GM19025 (cell line): Measurements from ENCODE around the gene ZBTB7A.

Experiments used
- ATAC-seq: cut with Tn5 transposase; IDR thresholded peaks from one replicate; pipeline ENCODE4 v1.9.1; 2021; ENCODE audit warnings: mild to moderate bottlenecking, low read depth, moderate library complexity; ENCODE audit not compliant: unreplicated experiment

The ZBTB7A gene

DNA sequence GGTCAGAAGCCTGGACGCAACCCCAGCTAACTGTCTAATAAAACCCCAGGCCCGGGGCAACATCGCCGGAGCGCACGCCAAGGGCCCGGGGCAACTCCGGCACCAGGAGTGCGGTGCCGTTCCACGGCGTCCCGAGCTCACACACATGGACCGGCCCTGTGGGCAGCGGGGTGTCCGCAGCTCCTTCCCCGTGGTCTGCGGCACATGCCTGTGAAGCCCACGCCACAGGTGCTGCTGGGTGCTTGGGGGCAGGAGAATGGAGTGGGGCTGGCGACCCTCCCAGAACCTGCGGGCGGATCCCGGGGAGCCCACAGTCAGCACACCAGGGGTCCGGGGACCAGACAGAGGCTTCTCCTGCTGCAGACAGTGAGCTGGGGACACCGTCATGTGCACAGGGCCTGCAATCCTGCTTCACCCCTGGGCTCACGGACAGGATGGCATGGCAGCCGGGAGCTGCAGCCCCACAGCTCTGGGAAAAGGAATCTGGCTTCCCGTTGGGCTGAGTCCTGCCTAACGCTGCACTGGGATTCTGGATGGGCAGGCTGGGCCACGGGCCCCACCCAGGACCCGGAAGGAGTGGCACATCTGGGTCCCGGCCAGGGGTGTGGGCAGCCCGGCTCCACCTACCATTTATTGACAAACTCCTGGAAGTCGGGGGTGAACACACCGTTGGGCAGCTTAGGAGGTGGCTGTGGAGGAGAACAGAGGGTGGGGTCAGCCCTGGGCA lies 28.2 kb upstream of the ZBTB7A start:
- no peak for ATAC-seq

DNA sequence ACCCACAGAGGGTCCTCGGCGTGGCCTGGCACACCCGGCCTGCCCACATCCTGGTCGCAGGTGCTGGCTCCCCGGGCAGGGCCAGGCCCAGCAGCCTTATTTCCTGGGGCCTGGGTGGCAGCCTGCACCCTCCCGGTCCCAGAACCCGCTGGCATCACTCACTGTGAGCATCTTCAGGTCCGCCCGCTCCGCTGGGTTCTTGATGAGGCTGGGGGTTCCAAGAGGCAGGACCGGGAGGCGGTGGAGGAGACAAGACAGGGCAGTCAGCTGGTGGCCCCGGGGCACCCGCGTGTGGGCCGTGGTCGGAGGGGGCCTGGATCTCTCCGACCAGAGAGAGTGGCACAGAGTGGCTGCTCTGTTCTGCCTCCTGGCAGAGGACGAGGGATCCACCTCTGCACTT lies 27.6 kb upstream of the ZBTB7A start:
- no peak for ATAC-seq

DNA sequence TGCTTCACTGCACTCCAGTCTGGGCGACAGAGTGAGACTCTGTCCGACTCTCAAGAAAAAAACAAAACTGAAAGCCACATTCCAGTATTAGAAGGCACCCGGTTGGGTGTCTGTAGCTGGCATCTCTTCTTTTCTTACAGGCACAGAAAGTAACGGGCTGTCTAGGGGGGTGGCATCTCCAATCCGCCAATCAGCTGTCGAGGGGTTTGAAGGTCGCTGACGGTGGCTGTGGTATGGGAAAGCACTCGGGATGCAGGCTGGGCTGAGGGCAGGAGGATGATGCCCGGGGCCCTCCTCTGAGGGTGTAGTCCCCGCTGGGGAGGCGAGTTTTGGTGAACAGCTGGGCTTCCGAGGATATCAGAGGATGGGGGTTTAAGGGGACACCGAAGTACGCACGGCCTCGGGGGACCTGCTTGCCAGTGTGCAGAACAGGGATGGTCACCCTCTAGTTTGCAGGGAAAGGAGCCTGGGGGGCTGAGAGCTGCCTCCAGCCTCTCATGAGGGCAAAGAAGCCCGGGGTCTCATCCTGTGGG lies 27.0 kb upstream of the ZBTB7A start:
- no peak for ATAC-seq

DNA sequence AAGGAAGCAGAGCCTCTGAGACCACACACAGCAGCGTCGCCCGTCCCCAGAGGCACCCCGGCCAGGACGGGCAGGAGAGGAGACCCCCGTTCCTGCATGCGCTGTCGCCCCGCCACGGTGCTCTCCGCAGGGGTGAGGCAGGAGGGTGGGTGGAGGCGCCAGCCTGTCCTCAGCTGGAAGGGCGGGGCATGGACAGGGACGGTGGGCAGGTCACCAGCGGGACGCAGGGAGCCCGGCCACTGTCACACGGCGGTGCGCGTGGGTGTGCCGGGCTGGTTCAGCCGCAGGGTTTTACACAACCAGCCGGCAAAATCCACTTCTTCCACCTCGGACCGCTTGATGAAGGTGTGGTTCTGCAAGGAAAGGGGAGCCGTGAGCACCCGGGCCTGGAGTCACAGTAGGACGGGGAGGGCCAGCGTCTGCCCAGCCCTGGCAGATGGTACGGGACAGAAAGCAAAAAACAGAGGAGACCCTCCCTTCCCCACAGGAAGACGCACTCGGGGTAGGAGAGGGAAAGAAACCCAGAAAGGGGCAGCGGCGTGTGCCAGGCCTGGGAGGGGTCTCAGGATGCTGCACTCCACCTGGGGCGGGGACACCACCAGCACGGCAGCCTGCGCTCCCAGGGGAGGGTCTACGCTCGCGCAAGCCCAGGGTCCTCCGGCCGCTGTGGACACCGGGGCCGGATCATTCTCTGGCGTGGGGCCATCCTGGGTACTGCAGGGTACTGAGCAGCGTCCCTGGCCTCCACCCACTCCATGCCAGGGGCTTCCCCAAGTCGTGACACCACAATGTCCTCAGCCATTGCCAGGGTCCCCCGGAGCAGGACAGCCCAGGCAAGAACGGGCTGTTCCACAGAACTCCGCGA lies 23.9 kb upstream of the ZBTB7A start:
- no peak for ATAC-seq

DNA sequence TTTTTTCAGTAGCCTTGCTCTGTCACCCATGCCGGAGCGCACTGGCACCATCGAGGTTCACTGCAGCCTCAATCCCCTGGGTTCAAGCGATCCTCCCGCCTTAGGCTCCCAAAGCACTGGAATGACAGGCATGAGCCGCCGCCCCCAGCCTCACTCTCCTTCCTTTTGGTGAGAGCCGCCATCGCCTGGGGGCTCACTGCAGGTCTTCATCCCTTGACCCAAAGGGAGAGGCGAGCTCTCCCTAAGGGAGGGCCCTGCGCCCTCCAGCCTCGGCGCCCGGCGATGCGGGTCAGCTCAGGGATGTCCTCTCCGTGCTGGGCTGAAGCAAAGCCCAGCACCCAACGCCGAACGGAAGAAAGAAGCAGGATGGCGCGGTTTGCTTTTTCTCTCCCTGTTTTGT lies 23.2 kb upstream of the ZBTB7A start:
- no peak for ATAC-seq

DNA sequence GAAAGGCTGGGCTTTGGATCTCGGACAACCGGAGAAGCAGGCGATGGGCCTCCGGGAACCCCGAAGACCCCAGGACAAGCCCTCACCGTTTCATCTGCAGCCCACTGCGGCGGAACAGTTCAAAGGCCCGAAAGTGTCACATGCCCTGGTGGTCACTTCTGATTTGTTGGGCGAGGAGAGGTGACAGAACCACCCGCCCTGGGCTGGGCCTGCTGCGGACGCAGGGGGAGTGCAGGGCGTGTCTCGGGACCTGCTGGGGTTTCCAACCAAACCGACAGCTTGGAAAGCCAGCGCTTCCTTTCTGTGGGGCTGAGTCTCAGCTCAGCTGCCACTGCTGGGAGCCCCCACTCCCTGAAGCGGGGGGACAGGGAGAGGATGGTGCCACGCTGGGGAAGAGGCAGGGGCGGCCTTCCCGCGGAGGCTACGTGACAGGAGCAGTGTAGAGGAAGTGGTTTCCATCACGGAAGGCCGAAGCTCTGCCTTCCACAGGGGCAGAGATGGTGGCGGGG lies 22.8 kb upstream of the ZBTB7A start:
- ATAC-seq, result no peak

DNA sequence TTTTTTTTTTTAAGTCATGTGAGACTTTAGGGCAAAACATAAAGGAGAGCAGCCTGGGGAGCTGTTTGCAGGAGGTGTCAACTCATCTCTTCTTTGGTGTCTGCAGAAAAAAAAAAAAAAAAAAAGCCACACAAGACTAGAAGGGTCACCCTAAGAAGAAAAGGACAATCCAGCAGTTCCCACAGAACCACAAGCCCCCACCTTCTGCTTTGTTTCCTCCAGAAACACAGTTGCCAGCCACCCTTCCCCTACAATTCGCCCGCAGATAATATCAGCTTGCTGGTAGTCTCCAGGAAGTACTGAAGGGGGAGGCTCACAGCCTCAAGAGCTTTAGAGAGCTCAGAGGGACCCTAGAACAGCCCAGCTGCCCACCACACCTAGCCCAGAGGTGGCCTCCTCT lies 22.3 kb upstream of the ZBTB7A start:
- ATAC-seq, result no peak

DNA sequence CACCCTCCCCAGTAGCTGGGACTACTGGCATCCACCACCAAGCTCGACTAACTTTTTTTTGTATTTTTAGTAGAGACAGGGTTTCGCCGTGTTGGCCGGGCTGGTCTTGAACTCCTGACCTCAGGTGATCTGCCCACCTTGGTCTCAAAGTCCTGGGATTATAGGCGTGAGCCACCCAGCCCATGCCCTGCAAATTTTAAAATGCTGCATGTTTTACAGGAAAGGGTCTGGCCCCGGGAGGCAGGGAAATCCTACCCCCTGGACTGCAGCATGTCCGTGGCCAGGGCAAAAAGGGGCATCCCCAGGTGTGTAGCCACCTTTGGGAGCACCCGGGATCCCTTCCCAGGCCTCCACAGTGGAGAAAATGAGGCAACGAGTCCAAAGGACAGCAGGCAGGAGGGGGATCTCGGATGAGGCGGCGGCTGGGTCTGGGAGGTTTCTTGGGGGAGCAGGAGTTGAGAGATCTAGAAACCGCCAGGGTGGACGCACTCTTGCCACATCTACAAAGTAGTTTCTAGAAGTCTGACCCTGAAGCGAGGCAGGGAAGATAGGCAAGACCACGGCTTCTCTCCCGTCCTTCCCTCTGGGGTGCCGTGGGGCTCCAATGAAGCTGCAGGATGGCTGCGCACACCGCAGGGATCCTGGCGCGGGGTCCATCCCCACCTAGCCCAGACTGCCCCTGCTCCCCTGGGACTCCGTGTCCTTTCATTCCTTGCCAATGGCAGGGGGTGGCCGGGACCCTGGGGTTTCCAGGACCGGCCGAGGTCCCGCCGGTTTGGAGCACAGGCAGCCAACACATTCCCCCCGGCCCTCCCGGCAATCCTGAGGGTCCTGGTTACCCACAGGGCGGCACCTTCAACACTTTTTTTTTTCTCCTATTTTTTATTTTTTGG lies 21.3 kb upstream of the ZBTB7A start:
- no peak for ATAC-seq

DNA sequence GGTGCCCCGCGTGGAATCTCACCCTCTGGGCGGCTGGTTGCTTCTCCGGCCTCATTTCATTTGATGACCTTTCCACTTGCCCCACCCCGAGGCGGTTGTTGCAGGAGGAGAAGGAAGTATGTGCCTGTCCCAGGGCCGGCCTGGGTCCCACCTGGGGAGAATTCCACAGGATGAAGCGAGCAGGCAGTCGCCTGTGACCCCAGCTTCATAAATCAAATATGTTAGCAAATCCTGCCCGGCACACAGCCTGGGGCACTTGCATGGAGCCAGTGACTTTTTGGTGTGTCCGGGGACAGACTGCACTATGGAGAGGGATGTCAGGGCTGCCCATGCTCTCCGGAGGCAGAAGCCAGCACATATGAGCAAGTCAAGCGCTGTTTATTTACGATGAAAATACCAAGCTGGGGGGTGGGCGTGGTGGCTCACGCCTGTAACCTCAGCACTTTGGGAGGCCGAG lies 19.7 kb upstream of the ZBTB7A start:
- ATAC-seq, result no peak

DNA sequence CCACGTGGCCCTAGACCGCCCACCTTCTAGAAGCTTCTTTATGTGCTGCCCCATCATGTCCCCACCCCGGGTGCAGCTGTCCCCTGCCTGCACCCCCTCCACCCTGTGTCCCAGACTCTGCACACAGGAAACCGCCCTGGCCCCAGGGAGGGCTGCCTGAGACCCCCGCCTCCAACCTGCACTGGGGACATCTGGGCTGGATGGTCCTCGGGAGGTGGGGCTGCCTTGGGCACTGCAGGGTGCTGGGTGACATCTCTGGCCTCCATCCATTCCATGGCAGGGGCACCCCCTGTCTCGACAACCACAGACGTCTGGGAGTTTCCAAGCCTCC lies 17.8 kb upstream of the ZBTB7A start:
- no peak for ATAC-seq

DNA sequence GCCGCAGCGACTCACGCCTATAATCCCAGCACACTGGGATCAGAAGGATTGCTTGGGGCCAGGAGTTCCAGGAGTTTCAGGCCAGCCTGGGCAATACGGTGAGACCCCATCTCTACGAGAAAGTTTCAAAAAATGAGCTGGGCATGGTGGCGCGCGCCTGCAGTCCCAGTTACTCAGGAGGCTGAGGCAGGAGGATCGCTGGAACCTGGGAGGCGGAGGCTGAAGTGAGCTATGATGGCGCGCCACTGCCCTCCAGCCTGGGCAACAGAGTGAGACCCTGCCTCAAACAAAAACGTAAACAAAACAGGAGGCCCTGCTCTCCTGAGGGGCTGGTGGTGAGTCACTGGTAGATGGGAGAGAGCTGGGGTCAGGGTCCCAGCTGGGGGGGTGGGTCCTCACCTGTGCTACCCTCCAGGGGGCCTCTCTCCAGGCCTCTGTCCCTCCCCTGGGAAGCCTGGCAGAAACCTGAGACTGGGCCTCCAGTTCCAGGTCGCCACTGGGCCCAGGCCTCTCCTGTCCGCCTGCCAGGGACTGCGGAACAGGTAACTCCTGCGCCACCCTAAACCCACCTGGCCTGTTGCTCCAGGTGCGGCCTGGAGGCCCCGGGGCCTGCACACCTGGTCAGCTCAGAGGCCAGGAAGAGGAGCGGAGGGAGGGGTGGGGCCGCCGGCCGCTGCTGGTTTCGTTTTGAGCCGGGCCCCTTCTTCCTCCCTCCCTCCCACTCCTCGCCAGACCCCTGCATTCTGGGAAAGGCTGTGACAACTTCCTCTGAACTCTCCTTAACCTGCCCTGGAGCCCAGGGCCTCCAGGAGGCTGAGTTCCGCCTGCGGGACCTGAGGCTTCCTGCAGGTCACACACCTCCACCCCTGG lies 17.2 kb upstream of the ZBTB7A start:
- no peak for ATAC-seq

DNA sequence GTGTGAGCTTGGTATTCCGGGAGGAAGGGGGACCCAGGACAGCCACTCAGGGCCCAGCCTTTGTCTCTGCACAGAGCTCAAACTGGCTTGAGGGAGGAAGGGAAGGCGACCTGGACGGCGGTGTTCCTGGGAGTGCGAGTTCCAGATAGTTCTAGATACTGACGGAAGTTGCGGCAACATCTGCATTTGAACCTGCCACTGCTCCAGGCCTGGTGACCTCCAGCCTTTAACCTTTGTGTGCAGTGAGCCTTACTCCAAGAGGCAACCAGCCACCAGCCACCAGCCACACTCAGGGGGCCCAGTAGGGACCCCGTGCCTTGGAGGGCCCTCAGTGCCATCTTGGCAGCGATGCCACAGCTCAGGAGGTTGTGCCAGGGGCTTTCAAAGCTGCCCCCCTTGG lies 15.5 kb upstream of the ZBTB7A start:
- no peak for ATAC-seq

DNA sequence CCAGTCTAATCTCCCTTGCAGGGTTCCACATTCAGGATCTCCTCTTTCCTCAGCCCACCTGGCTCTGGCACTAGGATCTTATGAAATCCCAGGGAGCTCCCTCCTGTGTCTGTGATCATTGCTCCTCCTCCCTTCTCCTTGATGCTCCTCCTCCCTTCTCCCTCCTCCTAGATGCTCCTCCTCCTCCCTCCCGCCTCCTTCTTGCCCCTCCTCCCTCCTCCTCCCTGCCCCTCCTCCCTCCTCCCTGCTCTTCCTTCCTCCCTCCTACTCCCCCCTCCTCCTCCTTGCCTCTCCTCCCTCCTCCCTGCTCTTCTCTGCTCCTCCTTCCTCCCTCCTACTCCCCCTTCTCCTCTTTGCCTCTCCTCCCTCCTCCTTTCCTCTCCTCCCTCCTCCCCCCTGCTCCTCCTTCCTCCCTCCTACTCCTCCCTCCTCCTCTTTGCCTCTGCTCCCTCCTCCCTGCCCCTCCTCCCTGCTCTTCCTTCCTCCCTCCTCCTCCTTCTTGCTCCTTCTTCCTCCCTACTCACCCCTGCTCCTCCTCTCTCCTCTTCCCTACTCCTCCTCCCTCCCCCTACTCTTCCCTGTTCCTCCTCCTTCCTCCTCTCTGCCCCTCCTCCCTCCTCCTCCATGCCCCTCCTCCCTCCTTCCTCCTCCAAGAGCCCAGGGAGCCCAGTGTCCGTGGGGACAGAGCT lies 14.9 kb upstream of the ZBTB7A start:
- no peak for ATAC-seq

DNA sequence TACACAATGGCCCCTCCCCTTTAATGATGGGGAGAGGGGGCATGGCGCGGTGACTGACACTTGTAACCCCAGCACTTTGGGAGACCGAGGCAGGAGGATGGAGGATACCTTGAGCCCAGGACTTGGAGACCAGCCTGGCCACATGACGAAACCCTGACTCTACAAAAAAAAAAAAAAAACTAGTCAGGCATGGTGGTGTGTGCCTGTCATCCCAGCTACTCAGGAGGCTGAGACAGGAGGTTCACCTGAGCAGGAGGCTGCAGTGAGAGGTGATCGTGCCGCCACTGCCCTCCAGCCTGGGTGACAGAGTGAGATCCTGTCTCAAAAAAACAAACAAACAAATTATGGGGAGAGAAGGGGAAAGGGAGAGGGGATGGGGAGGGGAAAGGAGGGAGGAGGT lies 13.8 kb upstream of the ZBTB7A start:
- no peak for ATAC-seq

DNA sequence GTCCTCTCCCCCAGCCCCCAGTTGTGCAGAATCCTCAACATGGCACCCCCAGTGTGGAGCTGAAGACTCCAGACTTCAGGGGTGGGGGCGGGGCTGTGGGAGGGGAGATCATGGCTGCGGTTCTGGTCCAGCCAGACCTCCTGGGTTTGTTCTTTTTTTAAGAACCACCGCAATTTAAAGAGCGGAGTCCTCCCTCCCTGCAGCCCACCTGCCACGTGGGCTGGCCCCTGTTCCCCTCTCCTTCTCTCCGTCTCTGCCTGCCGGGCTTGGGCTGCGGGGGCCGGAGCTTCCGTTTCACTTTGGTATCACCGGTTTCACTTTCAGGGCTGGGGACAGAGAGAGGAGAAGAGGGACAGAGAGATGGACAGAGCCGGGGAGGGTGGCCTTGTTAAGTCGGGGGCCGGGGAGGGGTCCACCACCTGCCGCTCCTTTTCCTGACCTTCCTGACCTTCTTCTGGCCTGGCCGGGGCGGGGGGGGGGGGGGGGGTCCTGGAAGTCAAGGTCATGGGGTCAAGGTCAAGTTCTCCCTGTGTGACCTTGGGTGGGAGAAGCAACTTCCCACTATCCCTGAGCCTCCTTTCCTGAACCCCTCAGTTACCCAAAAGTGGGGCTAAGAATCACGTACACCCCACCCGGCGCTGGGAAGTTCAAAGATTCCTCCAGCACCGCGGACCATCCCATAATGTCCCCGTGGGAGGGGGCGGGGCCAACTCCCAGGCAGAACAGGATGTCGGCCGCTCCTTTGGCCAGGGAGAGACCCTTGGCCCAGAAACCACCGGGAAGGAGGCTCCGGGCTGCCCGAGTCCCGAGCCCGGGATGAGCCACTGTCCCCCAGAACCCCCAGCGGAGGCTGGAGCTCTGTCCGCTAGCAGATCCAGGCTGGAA lies 11.3 kb upstream of the ZBTB7A start:
- ATAC-seq, result no peak

DNA sequence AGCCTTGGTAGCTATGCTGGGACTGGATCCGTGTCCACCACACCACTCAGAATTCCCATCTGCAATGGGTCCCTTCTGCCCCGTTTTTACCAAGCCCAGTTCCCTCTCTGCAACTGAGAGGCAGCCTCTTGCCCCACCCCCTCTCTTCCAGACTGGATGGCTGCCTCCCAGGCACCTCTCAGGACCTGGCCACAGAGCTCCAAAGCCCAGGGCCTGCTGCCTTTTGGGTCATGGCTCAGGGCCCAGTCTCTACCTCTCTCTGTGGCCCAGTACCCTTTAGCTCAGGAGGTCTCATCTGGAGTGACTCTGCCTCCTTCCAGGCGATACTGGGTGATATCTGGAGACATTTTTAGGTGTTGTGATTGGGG lies 10.3 kb upstream of the ZBTB7A start:
- no peak for ATAC-seq

DNA sequence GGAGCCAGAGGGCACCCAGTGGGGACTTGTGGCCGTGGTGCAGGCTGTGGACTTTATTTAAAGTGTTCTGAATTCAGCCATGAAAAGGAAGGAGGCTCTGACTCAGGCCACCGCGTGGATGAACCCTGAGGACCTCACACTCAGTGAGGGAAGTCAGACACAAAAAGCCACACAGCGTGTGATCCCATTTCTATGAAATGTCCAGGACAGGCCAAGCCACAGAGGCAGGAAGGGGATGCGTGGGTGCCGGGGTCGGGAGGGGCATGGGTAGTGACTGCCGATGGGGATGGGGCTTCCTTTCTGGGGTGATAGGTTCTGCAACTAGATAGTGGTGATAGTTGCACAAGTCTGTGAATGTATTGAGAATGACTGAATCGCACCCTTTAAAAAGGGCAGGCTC lies 8.7 kb upstream of the ZBTB7A start:
- no peak for ATAC-seq

DNA sequence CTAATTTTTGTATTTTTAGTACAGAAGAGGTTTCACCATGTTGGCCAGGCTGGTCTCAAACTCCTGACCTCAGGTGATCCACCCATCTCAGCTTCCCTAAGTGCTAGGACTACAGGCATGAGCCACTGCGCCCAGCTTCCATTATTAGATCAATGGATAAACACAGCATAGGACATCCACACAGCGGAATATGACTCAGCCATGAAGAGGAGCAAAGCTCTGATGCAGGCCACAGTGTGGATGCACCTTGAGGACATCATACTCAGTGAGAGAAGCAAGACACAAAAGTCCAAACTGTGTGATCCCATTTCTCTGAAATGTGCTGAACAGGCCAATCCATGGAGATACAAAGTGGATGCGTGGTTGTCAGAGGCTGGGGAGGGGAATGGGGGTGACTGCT lies 4.9 kb upstream of the ZBTB7A start:
- ATAC-seq, result no peak
